OCI-LY7 (cell line): ENCODE results near the gene HDAC9.

Source experiments
- CTCF ChIP-seq: fragments of 200-600 bp; sonication (generic); conservative IDR thresholded peaks from 2 replicates; pipeline ENCODE4 v1.5.1; 2014; ENCODE audit warnings: mild to moderate bottlenecking, antibody characterized with exemption, low read length, moderate library complexity, mixed read lengths
- EZH2phosphoT487 ChIP-seq: fragments of 200-600 bp; sonication (generic); IDR thresholded peaks from 2 replicates; pipeline ENCODE4 v1.6.1; 2018; ENCODE audit warnings: low read depth, borderline replicate concordance, mild to moderate bottlenecking, mixed run types, antibody characterized with exemption, low read length, moderate library complexity, mixed read lengths

DNA sequence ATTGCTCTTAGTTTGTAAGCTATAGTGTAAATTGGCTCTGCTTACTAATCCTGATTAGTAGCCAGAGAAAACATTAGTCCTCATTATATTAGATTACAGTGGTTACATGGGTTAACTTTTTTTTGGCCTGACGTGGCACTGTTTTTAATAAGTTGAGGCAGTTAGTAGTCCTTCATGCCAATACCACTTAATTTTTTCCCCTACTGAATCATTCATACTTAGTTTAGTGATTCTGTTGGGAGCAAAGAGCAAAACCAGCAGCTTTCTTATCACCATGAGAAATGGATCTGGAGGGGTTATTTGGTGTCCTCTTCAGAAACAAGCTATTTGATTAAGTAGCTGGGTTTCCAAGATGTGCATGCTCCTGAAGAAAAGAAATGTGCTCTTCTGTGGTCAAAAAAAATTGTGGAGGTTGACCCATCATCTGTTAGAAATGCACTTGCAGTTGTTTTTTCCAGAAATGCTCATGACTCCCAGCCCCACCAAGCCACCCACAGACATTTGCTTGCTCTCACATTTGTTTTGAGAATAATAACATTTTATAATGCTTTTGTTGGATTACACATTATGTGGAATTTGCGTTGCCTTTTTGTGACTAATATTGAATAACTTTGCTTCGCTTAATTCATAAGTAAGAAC is 258.5 kb downstream of the HDAC9 start:
- TF ChIP-seq CTCF: no peak
- no peak for TF ChIP-seq EZH2phosphoT487
